Measurements from ENCODE around the gene USP25.

GRCh38 chr21:15763359-15763758, 33.6 kb downstream of the USP25 start:
- TF ChIP-seq GTF2F1 (IDR thresholded peaks at IDR 0.05; ENCODE audit: borderline replicate concordance, low read depth, low read length) (no peak), RAD21 (IDR thresholded peaks at IDR 0.05 in 1 of 2, conservative IDR thresholded peaks at IDR 0.05 in 1 of 2; ENCODE audit: low read depth in 2 of 2, low read length in 2 of 2) (no peak), ATF3 (IDR thresholded peaks at IDR 0.05; ENCODE audit: insufficient read depth, low read depth, low read length) (no peak), EZH2 (IDR thresholded peaks at IDR 0.05; ENCODE audit: low read depth, low read length, severe bottlenecking) (no peak), SP1 (IDR thresholded peaks at IDR 0.05; ENCODE audit: low read depth, low read length) (no peak), KDM1A (IDR thresholded peaks at IDR 0.05; ENCODE audit: borderline replicate concordance, low read length) (no peak)

Data from H1 (cell line).